HepG2 (cell line): ENCODE results near the gene CORO1A. TPM values are rescaled to one million over a fixed set of nuclear protein-coding genes. Genes with fewer than 3 reads are reported as not detected.

Experiments used
- AFF4 ChIP-seq: sonication (generic); formaldehyde crosslinking; IDR thresholded peaks from 2 replicates; pipeline ENCODE4 v1.4.0; 2020; ENCODE audit warnings: missing genetic modification reagents
- AGO1 ChIP-seq: fragments of 200-400 bp; formaldehyde crosslinking; IDR thresholded peaks from 2 replicates; pipeline ENCODE4 v1.6.1; 2017; ENCODE audit warnings: mild to moderate bottlenecking, low read depth, low read length, moderate library complexity; ENCODE audit not compliant: poor library complexity, severe bottlenecking
- ATAD3A ChIP-seq: sonication (generic); formaldehyde crosslinking; IDR thresholded peaks from 2 replicates; pipeline ENCODE4 v1.4.0; 2020; ENCODE audit warnings: missing genetic modification reagents
- BCL3 ChIP-seq: sonication (generic); formaldehyde crosslinking; IDR thresholded peaks from 2 replicates; pipeline ENCODE4 v1.5.1; 2020; ENCODE audit warnings: mild to moderate bottlenecking, missing genetic modification reagents, moderate library complexity
- CENPX ChIP-seq: sonication (generic); formaldehyde crosslinking; IDR thresholded peaks from 2 replicates; pipeline ENCODE4 v1.9.0; 2021; ENCODE audit warnings: mild to moderate bottlenecking, missing genetic modification reagents, moderate library complexity
- DPF2 ChIP-seq: sonication (generic); formaldehyde crosslinking; IDR thresholded peaks from 2 replicates; pipeline ENCODE4 v1.4.0; 2020; ENCODE audit warnings: mild to moderate bottlenecking, low read depth, missing genetic modification reagents, borderline replicate concordance
- ERF ChIP-seq: IDR thresholded peaks from 2 replicates; pipeline ENCODE4 v1.6.1; 2018; ENCODE audit warnings: missing biosample characterization, missing genetic modification reagents
- HOMEZ ChIP-seq: IDR thresholded peaks from 2 replicates; pipeline ENCODE4 v1.6.1; 2016; ENCODE audit warnings: low read depth
- HOXA7 ChIP-seq: sonication (generic); formaldehyde crosslinking; IDR thresholded peaks from 2 replicates; pipeline ENCODE4 v1.8.1; 2022; ENCODE audit warnings: mild to moderate bottlenecking, missing genetic modification reagents, moderate library complexity
- ISL2 ChIP-seq: sonication (generic); formaldehyde crosslinking; IDR thresholded peaks from 2 replicates; pipeline ENCODE4 v1.5.0; 2020; ENCODE audit warnings: missing genetic modification reagents
- KLF12 ChIP-seq: sonication (generic); formaldehyde crosslinking; IDR thresholded peaks from 2 replicates; pipeline ENCODE4 v1.4.0; 2020; ENCODE audit warnings: missing genetic modification reagents, borderline replicate concordance
- LCORL ChIP-seq, 2 experiments: fragments of 450-650 bp in 1 of 2; sonication (generic) in 1 of 2; formaldehyde crosslinking in 1 of 2; IDR thresholded peaks; 2 replicates each; pipeline versions ENCODE4 v1.5.0 to v1.6.1; 2017 to 2020; ENCODE audit warnings: antibody characterized with exemption in 1 of 2, missing genetic modification reagents in 1 of 2
- PHF8 ChIP-seq: sonication (generic); formaldehyde crosslinking; IDR thresholded peaks from 2 replicates; pipeline ENCODE4 v1.5.0; 2020; ENCODE audit warnings: missing genetic modification reagents
- POGK ChIP-seq: sonication (generic); formaldehyde crosslinking; conservative IDR thresholded peaks from 2 replicates; pipeline ENCODE4 v1.8.0; 2022; ENCODE audit warnings: mild to moderate bottlenecking, moderate library complexity, missing genetic modification reagents
- SIN3A ChIP-seq: IDR thresholded peaks from 2 replicates; pipeline ENCODE4 v1.6.1; 2011; ENCODE audit warnings: low read depth, mild to moderate bottlenecking, control low read depth, low read length, borderline replicate concordance
- SIX4 ChIP-seq: sonication (generic); formaldehyde crosslinking; IDR thresholded peaks from 2 replicates; pipeline ENCODE4 v1.4.0; 2020; ENCODE audit warnings: missing genetic modification reagents
- ZNF3 ChIP-seq: IDR thresholded peaks from 2 replicates; pipeline ENCODE4 v1.7.0; 2017; ENCODE audit warnings: inconsistent platforms
- ZNF33B ChIP-seq: sonication (generic); formaldehyde crosslinking; IDR thresholded peaks from 2 replicates; pipeline ENCODE4 v1.5.1; 2020; ENCODE audit warnings: mild to moderate bottlenecking, missing genetic modification reagents
- ZNF549 ChIP-seq: sonication (generic); formaldehyde crosslinking; IDR thresholded peaks from 2 replicates; pipeline ENCODE4 v1.5.0; 2020; ENCODE audit warnings: missing genetic modification reagents
- polyA plus RNA-seq, 8 experiments: library from polyadenylated mRNA; depleted of rRNA in 3 of 8; stranded (reverse) in 7 of 8; unstranded in 1 of 8; fragments of >200 nt; fragmentation: Illumina TruSeq in 4 of 8; extraction: Trizol in 4 of 8; gene quantifications; 2 replicates each; pipeline versions ENCODE4 v1.2.1 to v1.2.3, GENCODE V29; 2011 to 2016; ENCODE audit warnings: low read depth in 4 of 8, missing spikeins in 1 of 8, mixed read lengths in 1 of 8; ENCODE audit not compliant: insufficient read depth in 1 of 8
- total RNA-seq, 5 experiments: library from RNA; depleted of rRNA; stranded (reverse); fragments of >200 nt; fragmentation: Illumina TruSeq; extraction: Trizol; gene quantifications; 2 replicates each; pipeline ENCODE4 v1.2.3, GENCODE V29; 2016; ENCODE audit warnings: low read depth in 1 of 5
- TF ChIP-seq, protein P1 (sequence below): sonication (generic); formaldehyde crosslinking; IDR thresholded peaks from 2 replicates; pipeline ENCODE4 v1.8.1; 2023; ENCODE audit warnings: missing genetic modification reagents, mild to moderate bottlenecking, borderline replicate concordance

CORO1A gene
- total and polyA plus RNA-seq, 2 of the 13 experiments (the other 11 are each of a cell fraction or from before 2014, with no cell fraction given) = 6.5 to 12.9 TPM

GRCh38 chr16:30183233-30184095, at the start of gene CORO1A (continued):
- TF ChIP-seq HOMEZ (CRISPR knock-in tag) (no peak), ZNF33B (peak; percentile 35; the same call in 1 of the 2 replicates), HOXA7 (CRISPR knock-in tag) (no peak), ISL2 (0 out of 2 replicates have a peak, but pooled peaks have one; percentile 17), KLF12 (CRISPR knock-in tag) (peak; percentile 42; the same call in 1 of the 2 replicates), AFF4 (no peak), SIX4 (CRISPR knock-in tag) (no peak), ATAD3A (no peak), AGO1 (peak; percentile 15), SIN3A (0 out of 2 replicates have a peak, but pooled peaks have one; percentile 23), ZNF3 (CRISPR knock-in tag) (no peak), POGK (CRISPR knock-in tag) (no peak), CENPX (no peak), LCORL (IDR thresholded peaks at IDR 0.05) (no peak), LCORL (CRISPR knock-in tag; IDR thresholded peaks at IDR 0.05) (no peak; the same call in 1 of the 2 replicates), PHF8 (CRISPR knock-in tag) (peak; percentile 84), ERF (CRISPR knock-in tag) (peak; percentile 58; the same call in 1 of the 2 replicates), DPF2 (no peak), BCL3 (CRISPR knock-in tag) (peak; percentile 35; the same call in 1 of the 2 replicates), ZNF549 (CRISPR knock-in tag) (no peak)
- TF ChIP-seq, protein P1, sequence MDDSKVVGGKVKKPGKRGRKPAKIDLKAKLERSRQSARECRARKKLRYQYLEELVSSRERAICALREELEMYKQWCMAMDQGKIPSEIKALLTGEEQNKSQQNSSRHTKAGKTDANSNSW = peak; percentile 22; the same call in 1 of the 2 replicates
